Fibroblast of lung (primary cell): Measurements from ENCODE around the gene DLK1. TPM values are rescaled to one million over a fixed set of nuclear protein-coding genes. Genes with fewer than 3 reads are reported as not detected.

Experiments used
- DNase-seq, 2 donors: peaks; one replicate each; pipeline versions ENCODE4 v3.0.0 to v3.0.0-alpha.2; 2010; ENCODE audit warnings: low read depth in 2 of 2
- H2AFZ ChIP-seq: 2 replicates; pipeline ENCODE4 v1.5.1; 2012; ENCODE audit warnings: low read length, control low read depth, inconsistent platforms
- H3K27ac ChIP-seq: 2 replicates; pipeline ENCODE4 v1.5.1; 2011; ENCODE audit warnings: low read length, control low read depth; ENCODE audit not compliant: insufficient read depth
- H3K27me3 ChIP-seq: 2 replicates; pipeline ENCODE4 v1.5.1; 2011; ENCODE audit warnings: mild to moderate bottlenecking, low read length; ENCODE audit not compliant: control insufficient read depth, insufficient read depth
- H3K36me3 ChIP-seq: 2 replicates; pipeline ENCODE4 v1.5.1; 2011; ENCODE audit warnings: low read length; ENCODE audit not compliant: control insufficient read depth, insufficient read depth
- H3K4me1 ChIP-seq: 2 replicates; pipeline ENCODE4 v1.5.1; 2011; ENCODE audit warnings: low read length; ENCODE audit not compliant: control insufficient read depth, insufficient read depth; ENCODE audit errors: extremely low read depth
- H3K4me2 ChIP-seq: 2 replicates; pipeline ENCODE4 v1.5.1; 2011; ENCODE audit warnings: low read length, control low read depth; ENCODE audit not compliant: insufficient read depth; ENCODE audit errors: extremely low read depth
- H3K4me3 ChIP-seq, 4 experiments: fragments of 200-600 bp in 1 of 4; sonication (generic) in 1 of 4; replicated peaks in 1 of 4; 2 replicates each; pipeline ENCODE4 v1.5.1; 2011 to 2016; ENCODE audit warnings: low read length in 4 of 4, low read depth in 3 of 4, mild to moderate bottlenecking in 3 of 4, control low read depth in 2 of 4, inconsistent platforms in 1 of 4, mixed read lengths in 1 of 4; ENCODE audit not compliant: insufficient read depth in 1 of 4; ENCODE audit errors: control extremely low read depth in 1 of 4
- H3K79me2 ChIP-seq: 2 replicates; pipeline ENCODE4 v1.5.1; 2012; ENCODE audit warnings: mild to moderate bottlenecking, low read length, inconsistent platforms; ENCODE audit not compliant: control insufficient read depth, insufficient read depth
- H3K9ac ChIP-seq: 2 replicates; pipeline ENCODE4 v1.5.1; 2011; ENCODE audit warnings: mild to moderate bottlenecking, low read length, control low read depth; ENCODE audit not compliant: insufficient read depth
- H3K9me3 ChIP-seq: 2 replicates; pipeline ENCODE4 v1.5.1; 2012; ENCODE audit warnings: low read depth, low read length; ENCODE audit not compliant: control insufficient read depth, insufficient read depth
- H4K20me1 ChIP-seq: 2 replicates; pipeline ENCODE4 v1.5.1; 2011; ENCODE audit warnings: low read length; ENCODE audit not compliant: control insufficient read depth, insufficient read depth; ENCODE audit errors: extremely low read depth
- CTCF ChIP-seq, 2 donors: IDR thresholded peaks in 1 of 2; conservative IDR thresholded peaks in 1 of 2; 1 replicate in 1 of 2; 2 replicates in 1 of 2; pipeline ENCODE4 v1.5.1; 2011 to 2012; ENCODE audit warnings: low read length in 2 of 2, control low read depth in 1 of 2, inconsistent platforms in 1 of 2, low read depth in 1 of 2, mild to moderate bottlenecking in 1 of 2
- EZH2 ChIP-seq: IDR thresholded peaks from 2 replicates; pipeline ENCODE4 v1.5.1; 2012; ENCODE audit warnings: low read length, control low read depth, mild to moderate bottlenecking; ENCODE audit errors: missing control alignments
- polyA plus RNA-seq, 2 donors: library from polyadenylated mRNA; depleted of rRNA in 1 of 2; stranded (reverse) in 1 of 2; unstranded in 1 of 2; fragments of >200 nt; gene quantifications; 2 replicates each; pipeline ENCODE4 v1.2.1, GENCODE V29; 2011 to 2012; ENCODE audit warnings: missing spikeins in 1 of 2
- total RNA-seq: library from RNA; depleted of rRNA; stranded (reverse); fragments of >200 nt; gene quantifications from 2 replicates; pipeline ENCODE4 v1.2.1, GENCODE V29; 2014

DLK1 gene
- total and polyA plus RNA-seq, 2 donors (not counting 1 experiment from before 2014, with no cell fraction given) = not detected

- no peaks in the 10 kb centered on the region for H3K36me3 ChIP-seq
- H3K27me3 ChIP-seq = peaks cover 2% of the 10 kb centered on the region
- DNase-seq = no peak
- H3K9ac ChIP-seq = no peak overlapping the region
- H3K4me1 ChIP-seq = no peaks in the 10 kb centered on the region
- H3K9me3 ChIP-seq = no peaks in the 10 kb centered on the region
- H3K4me3 ChIP-seq = no peak overlapping the region
- no peak overlapping the region for H3K4me2 ChIP-seq
- no peak overlapping the region for H2AFZ ChIP-seq
- H3K27ac ChIP-seq = no peak overlapping the region
- H4K20me1 ChIP-seq = no peaks in the 10 kb centered on the region
- TF ChIP-seq EZH2 (no peak), CTCF (conservative IDR thresholded peaks at IDR 0.05 in 1 of 2, IDR thresholded peaks at IDR 0.05 in 1 of 2; ENCODE audit: low read depth in 1 of 2, low read length in 2 of 2) (no peak)
- no peaks in the 10 kb centered on the region for H3K79me2 ChIP-seq
Observed at GRCh38 chr14:100770605-100771120, 44.0 kb downstream of the DLK1 start.

DNA sequence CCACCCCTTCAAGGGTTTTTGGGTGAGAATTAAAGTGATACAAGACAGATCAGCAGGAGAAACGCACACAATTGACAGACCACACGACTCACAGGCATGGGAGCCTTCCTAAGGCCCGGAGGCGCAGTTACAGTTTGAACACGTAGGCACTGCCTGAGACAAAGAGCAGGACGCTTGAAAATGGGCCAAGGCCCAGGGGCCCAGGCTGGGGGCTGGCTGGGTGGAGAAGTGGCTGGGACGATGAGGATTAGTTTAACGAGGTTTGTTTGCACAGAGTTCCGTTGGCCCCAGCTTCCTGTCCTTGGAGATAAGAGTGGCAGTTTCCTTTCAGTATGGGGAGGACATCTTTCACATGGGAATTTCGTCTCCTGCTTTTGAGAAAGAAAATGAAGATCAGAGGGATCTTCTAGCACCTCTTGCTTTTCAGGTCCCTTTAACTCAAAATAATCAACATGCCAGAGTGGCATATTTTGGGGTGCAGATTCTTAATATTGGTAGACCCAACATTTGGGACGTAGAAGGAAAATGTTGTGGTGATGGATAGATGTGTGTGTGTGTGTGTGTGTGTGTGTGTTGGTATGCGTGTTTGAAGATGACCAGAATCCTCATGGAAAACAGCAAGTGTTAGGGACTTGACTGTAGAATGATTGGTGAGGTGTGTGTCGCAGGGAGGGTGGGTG, 44.6 kb downstream of the DLK1 start:
- Histone ChIP-seq H3K4me1 (no peaks in the 10 kb centered on the region), H4K20me1 (no peaks in the 10 kb centered on the region), H3K4me2 (no peak overlapping the region), H3K4me3 (no peak overlapping the region), H3K9ac (no peak overlapping the region), H3K79me2 (no peaks in the 10 kb centered on the region), H3K9me3 (no peaks in the 10 kb centered on the region), H3K36me3 (no peaks in the 10 kb centered on the region), H3K27ac (no peak overlapping the region), H3K27me3 (peaks cover 2% of the 10 kb centered on the region), H2AFZ (no peak overlapping the region)
- no peak for DNase-seq
- no peak for TF ChIP-seq EZH2
- TF ChIP-seq CTCF (conservative IDR thresholded peaks at IDR 0.05 in 1 of 2, IDR thresholded peaks at IDR 0.05 in 1 of 2; ENCODE audit: low read depth in 1 of 2, low read length in 2 of 2) = no peak

GRCh38 chr14:100772607-100773165, 46.0 kb downstream of the DLK1 start:
- Histone ChIP-seq H3K4me2 (no peak overlapping the region), H3K4me3 (no peak overlapping the region), H3K36me3 (no peaks in the 10 kb centered on the region), H3K9ac (no peak overlapping the region), H3K79me2 (no peaks in the 10 kb centered on the region), H4K20me1 (no peaks in the 10 kb centered on the region), H3K27ac (no peak overlapping the region), H3K4me1 (no peaks in the 10 kb centered on the region), H3K27me3 (peaks cover 2% of the 10 kb centered on the region), H2AFZ (no peak overlapping the region), H3K9me3 (no peaks in the 10 kb centered on the region)
- TF ChIP-seq EZH2 (no peak), CTCF (conservative IDR thresholded peaks at IDR 0.05 in 1 of 2, IDR thresholded peaks at IDR 0.05 in 1 of 2; ENCODE audit: low read depth in 1 of 2, low read length in 2 of 2) (no peak)
- no peak for DNase-seq
